DOHH2 (cell line): ENCODE results near the gene ACAT1.

ENCODE experiments used
- H3F3A ChIP-seq: fragments of 200-600 bp; sonication (generic), shearing (Covaris generic); 2 replicates; pipeline ENCODE4 v1.6.0; 2016; ENCODE audit warnings: antibody characterized with exemption, mild to moderate bottlenecking; ENCODE audit not compliant: control insufficient read depth, insufficient read depth
- H3K27ac ChIP-seq: fragments of 200-600 bp; sonication (generic); 2 replicates; pipeline ENCODE4 v1.5.1; 2014; ENCODE audit warnings: low read depth, mild to moderate bottlenecking, low read length, moderate library complexity
- H3K27me3 ChIP-seq: fragments of 200-600 bp; sonication (generic); 2 replicates; pipeline ENCODE4 v1.6.1; 2014; ENCODE audit warnings: mild to moderate bottlenecking, low read length, mixed read lengths; ENCODE audit not compliant: control insufficient read depth
- H3K36me3 ChIP-seq: fragments of 200-600 bp; sonication (generic); 2 replicates; pipeline ENCODE4 v1.6.1; 2014; ENCODE audit warnings: mild to moderate bottlenecking, low read length, moderate library complexity, mixed read lengths; ENCODE audit not compliant: control insufficient read depth
- H3K4me1 ChIP-seq: fragments of 200-600 bp; sonication (generic); 2 replicates; pipeline ENCODE4 v1.6.1; 2014; ENCODE audit warnings: mild to moderate bottlenecking, low read length, mixed read lengths; ENCODE audit not compliant: control insufficient read depth
- H3K4me2 ChIP-seq: fragments of 200-600 bp; sonication (generic); 2 replicates; pipeline ENCODE4 v1.6.0; 2014; ENCODE audit warnings: mild to moderate bottlenecking, low read length, moderate library complexity
- H3K4me3 ChIP-seq: fragments of 200-600 bp; sonication (generic); 2 replicates; pipeline ENCODE4 v1.5.1; 2014; ENCODE audit warnings: mild to moderate bottlenecking, low read length, mixed read lengths
- H3K79me2 ChIP-seq: fragments of 200-600 bp; sonication (generic); 2 replicates; pipeline ENCODE4 v1.6.1; 2014; ENCODE audit warnings: mild to moderate bottlenecking, low read length, mixed read lengths; ENCODE audit not compliant: control insufficient read depth
- H3K9me2 ChIP-seq: fragments of 200-600 bp; sonication (generic); replicated peaks from 2 replicates; pipeline ENCODE4 v1.6.1; 2014; ENCODE audit warnings: mild to moderate bottlenecking, low read length, mixed read lengths; ENCODE audit not compliant: control insufficient read depth
- H3K9me3 ChIP-seq: fragments of 200-600 bp; sonication (generic); 2 replicates; pipeline ENCODE4 v1.6.1; 2014; ENCODE audit warnings: antibody characterized with exemption, low read length, mixed read lengths; ENCODE audit not compliant: control insufficient read depth, insufficient read depth
- H4K20me1 ChIP-seq: fragments of 200-600 bp; sonication (generic); 2 replicates; pipeline ENCODE4 v1.6.0; 2014; ENCODE audit warnings: low read depth, mild to moderate bottlenecking, antibody characterized with exemption, low read length, moderate library complexity; ENCODE audit not compliant: control insufficient read depth, insufficient read depth
- EZH2phosphoT487 ChIP-seq: fragments of 200-600 bp; sonication (generic); IDR thresholded peaks from 2 replicates; pipeline ENCODE4 v1.6.1; 2017; ENCODE audit warnings: borderline replicate concordance, mild to moderate bottlenecking, antibody characterized with exemption, low read length, moderate library complexity, mixed read lengths
- TF ChIP-seq, protein P1 (sequence below): fragments of 200-600 bp; sonication (generic); IDR thresholded peaks from one replicate; pipeline ENCODE4 v1.5.1; 2014; ENCODE audit warnings: antibody characterized with exemption, mild to moderate bottlenecking, low read depth, low read length; ENCODE audit not compliant: poor library complexity, severe bottlenecking

Gene ACAT1

DNA sequence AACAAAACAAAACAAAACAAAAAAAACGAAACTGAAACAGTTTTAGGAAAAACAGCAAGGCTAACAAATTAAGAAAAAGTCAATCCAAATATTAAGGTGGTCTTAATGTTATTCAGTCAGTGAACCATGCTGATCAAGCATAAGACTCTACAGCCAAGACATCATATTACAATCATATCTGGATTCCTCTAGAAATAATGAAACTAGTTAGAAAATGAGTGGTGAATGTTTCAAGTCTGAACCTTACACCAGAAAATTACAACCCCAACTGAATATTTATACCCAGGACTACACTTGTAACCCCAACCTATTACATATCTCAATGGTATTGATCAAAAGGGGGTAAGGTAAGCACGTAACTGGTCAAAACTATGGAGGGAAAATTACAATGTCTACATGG is 48.8 kb downstream of the ACAT1 start:
- H3K9me3 ChIP-seq = no peaks in the 10 kb centered on the region
- peaks cover 35% of the 10 kb centered on the region for H3K4me1 ChIP-seq
- H3K27ac ChIP-seq = no peak overlapping the region
- H3K27me3 ChIP-seq = no peaks in the 10 kb centered on the region
- no peak overlapping the region for H3K4me3 ChIP-seq
- no peaks in the 10 kb centered on the region for H4K20me1 ChIP-seq
- 0 out of 2 replicates have a peak, but pooled peaks cover 5% of the 10 kb centered on the region for H3K79me2 ChIP-seq
- TF ChIP-seq, protein P1, sequence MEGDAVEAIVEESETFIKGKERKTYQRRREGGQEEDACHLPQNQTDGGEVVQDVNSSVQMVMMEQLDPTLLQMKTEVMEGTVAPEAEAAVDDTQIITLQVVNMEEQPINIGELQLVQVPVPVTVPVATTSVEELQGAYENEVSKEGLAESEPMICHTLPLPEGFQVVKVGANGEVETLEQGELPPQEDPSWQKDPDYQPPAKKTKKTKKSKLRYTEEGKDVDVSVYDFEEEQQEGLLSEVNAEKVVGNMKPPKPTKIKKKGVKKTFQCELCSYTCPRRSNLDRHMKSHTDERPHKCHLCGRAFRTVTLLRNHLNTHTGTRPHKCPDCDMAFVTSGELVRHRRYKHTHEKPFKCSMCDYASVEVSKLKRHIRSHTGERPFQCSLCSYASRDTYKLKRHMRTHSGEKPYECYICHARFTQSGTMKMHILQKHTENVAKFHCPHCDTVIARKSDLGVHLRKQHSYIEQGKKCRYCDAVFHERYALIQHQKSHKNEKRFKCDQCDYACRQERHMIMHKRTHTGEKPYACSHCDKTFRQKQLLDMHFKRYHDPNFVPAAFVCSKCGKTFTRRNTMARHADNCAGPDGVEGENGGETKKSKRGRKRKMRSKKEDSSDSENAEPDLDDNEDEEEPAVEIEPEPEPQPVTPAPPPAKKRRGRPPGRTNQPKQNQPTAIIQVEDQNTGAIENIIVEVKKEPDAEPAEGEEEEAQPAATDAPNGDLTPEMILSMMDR = no peak
- no peak for TF ChIP-seq EZH2phosphoT487
- no peak overlapping the region for H3K4me2 ChIP-seq
- H3K36me3 ChIP-seq = peaks cover 89% of the 10 kb centered on the region
- H3K9me2 ChIP-seq = no peaks in the 10 kb centered on the region
- H3F3A ChIP-seq = peaks cover 3% of the 10 kb centered on the region; the same call in 1 of the 2 replicates

DNA sequence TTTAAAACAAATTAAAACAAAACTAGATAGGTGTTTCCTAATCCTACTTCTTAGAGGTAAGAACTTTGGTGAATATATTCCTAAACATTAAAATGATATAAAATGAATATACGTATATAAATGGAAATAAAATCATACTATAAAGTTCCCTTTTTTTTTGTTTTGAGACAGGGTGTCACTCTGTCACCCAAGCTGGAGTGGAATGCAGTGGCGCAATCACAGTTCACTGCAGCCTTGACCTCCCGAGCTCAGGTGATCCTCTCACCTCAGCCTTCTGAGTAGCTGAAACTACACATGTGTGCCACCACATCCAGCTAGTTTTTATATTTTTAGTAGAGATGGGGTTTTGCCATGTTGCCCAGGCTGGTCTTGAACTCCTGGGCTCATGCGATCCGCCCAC is 56.2 kb downstream of the ACAT1 start:
- Histone ChIP-seq H3F3A (peaks cover 12% of the 10 kb centered on the region; the same call in 1 of the 2 replicates), H4K20me1 (no peaks in the 10 kb centered on the region), H3K4me1 (peaks cover 45% of the 10 kb centered on the region), H3K27ac (0 out of 2 replicates have a peak overlapping the region, but pooled peaks have one; percentile 57), H3K9me2 (no peaks in the 10 kb centered on the region), H3K4me3 (no peak overlapping the region), H3K79me2 (0 out of 2 replicates have a peak, but pooled peaks cover 2% of the 10 kb centered on the region), H3K9me3 (no peaks in the 10 kb centered on the region), H3K36me3 (peaks cover 87% of the 10 kb centered on the region), H3K4me2 (peak overlapping the region; percentile 28), H3K27me3 (no peaks in the 10 kb centered on the region)
- TF ChIP-seq, protein P1 = no peak
- TF ChIP-seq EZH2phosphoT487 = no peak

DNA sequence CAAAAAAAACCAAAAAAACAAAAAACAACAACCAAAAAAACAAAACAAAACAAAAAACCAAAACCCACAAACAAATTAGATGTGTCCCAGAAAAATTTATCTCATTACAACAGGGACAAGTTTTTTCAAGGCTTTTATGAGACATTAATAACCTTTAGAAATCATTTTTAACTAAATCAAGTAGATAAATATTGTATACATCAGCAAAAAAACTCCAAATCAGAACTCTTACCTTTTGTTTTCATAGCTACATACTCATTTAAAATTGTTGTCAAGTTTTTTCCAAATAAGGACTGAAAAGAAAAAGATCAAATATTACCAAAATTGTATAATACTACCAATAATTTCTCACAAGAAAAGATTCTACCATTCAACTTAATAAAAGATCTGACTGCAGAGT is 72.4 kb downstream of the ACAT1 start:
- peaks cover 88% of the 10 kb centered on the region for H3K36me3 ChIP-seq
- H3F3A ChIP-seq = peaks cover 4% of the 10 kb centered on the region; the same call in 1 of the 2 replicates
- no peaks in the 10 kb centered on the region for H4K20me1 ChIP-seq
- TF ChIP-seq, protein P1 = no peak
- no peak for TF ChIP-seq EZH2phosphoT487
- H3K4me1 ChIP-seq = peaks cover 20% of the 10 kb centered on the region
- H3K79me2 ChIP-seq = peaks cover 33% of the 10 kb centered on the region
- no peaks in the 10 kb centered on the region for H3K27me3 ChIP-seq
- H3K9me2 ChIP-seq = no peaks in the 10 kb centered on the region
- H3K27ac ChIP-seq = no peak overlapping the region
- H3K9me3 ChIP-seq = no peaks in the 10 kb centered on the region
- H3K4me2 ChIP-seq = no peak overlapping the region
- no peak overlapping the region for H3K4me3 ChIP-seq
